ENCODE results near the gene CTNNA1. TPM values are rescaled to one million over a fixed set of nuclear protein-coding genes. Genes with fewer than 3 reads are reported as not detected.
A peak's percentile ranks its signal among the peaks of the same experiment; 100 is the strongest.

CTNNA1 gene
- polyA plus RNA-seq, 3 donors, result 56.6 to 84.5 (median 66.2) TPM

DNA sequence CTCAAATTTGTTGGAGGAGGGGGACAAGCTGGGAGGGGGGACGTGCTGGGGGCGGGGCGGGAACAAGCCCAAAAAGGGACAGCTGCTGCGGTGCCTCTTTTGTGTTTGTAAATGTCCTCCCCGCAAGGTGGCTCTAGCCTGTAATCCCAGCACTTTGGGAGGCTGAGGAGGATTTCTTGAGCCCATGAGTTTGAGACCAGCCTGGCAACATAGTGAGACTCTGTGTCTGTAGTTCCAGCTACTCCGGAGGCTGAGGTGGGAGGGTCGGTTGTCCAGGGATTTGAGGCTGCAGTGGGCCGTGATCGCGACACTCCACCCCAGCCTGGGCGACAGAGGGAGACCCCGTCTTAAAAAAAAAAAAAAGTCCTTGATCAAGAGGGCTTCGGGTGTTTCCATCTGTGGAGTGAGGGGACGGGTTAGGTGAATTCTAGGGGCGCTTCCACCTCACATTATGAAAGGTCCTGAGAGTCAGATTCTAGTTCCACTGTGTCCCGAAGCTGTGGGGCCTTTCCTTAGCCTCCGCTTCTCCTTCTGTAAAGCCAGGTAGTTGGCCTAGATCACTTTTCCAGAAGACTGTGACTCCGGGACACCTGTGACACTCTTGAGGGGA is 779 bp upstream of the CTNNA1 start:
- Histone ChIP-seq H3K4me1 (ENCODE audit: control insufficient read depth in 1 of 2, insufficient read depth in 2 of 2, low read length in 2 of 2) (peaks cover 15 to 19% of the 10 kb centered on the region in 2 donors), H3K27ac (ENCODE audit: low read depth in 1 of 2, low read length in 2 of 2) (peak overlapping the region in 1 of 2 donors; percentile 73), H2AFZ (ENCODE audit: insufficient read depth, low read depth, low read length, poor library complexity, severe bottlenecking) (peak overlapping the region; percentile 95)

More for the DNA sequence above, 779 bp upstream of the CTNNA1 start:
- peaks cover 0 to 2% (median 0%) of the 10 kb centered on the region in 7 donors for H3K9me3 Mint-ChIP-seq
- TF ChIP-seq, protein P1, sequence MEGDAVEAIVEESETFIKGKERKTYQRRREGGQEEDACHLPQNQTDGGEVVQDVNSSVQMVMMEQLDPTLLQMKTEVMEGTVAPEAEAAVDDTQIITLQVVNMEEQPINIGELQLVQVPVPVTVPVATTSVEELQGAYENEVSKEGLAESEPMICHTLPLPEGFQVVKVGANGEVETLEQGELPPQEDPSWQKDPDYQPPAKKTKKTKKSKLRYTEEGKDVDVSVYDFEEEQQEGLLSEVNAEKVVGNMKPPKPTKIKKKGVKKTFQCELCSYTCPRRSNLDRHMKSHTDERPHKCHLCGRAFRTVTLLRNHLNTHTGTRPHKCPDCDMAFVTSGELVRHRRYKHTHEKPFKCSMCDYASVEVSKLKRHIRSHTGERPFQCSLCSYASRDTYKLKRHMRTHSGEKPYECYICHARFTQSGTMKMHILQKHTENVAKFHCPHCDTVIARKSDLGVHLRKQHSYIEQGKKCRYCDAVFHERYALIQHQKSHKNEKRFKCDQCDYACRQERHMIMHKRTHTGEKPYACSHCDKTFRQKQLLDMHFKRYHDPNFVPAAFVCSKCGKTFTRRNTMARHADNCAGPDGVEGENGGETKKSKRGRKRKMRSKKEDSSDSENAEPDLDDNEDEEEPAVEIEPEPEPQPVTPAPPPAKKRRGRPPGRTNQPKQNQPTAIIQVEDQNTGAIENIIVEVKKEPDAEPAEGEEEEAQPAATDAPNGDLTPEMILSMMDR (IDR thresholded peaks at IDR 0.05), result no peak
- Histone ChIP-seq H4K20me1 (ENCODE audit: insufficient read depth, low read length) (peaks cover 34% of the 10 kb centered on the region), H3K4me2 (replicated peaks; ENCODE audit: extremely low read depth, low read length, poor library complexity, severe bottlenecking) (peak overlapping the region; percentile 76), H3K9me3 (replicated peaks in 1 of 2; ENCODE audit: control insufficient read depth in 1 of 2, insufficient read depth in 1 of 2, low read length in 2 of 2) (no peaks in the 10 kb centered on the region), H3K9ac (ENCODE audit: insufficient read depth, low read length, poor library complexity, severe bottlenecking) (peak overlapping the region; percentile 86), H3K27me3 (ENCODE audit: control insufficient read depth in 2 of 2, insufficient read depth in 2 of 2, low read length in 2 of 2) (peaks cover 0 to 4% of the 10 kb centered on the region in 2 donors), H3K4me3 (replicated peaks in 1 of 3; ENCODE audit: low read depth in 2 of 3, low read length in 3 of 3) (peak overlapping the region; percentile 74 to 96 (median 93)), H3K36me3 (replicated peaks in 1 of 2; ENCODE audit: control insufficient read depth in 1 of 2, insufficient read depth in 2 of 2, low read length in 2 of 2) (peaks cover 0 to 4% of the 10 kb centered on the region in 2 donors), H3K79me2 (ENCODE audit: insufficient read depth, low read length) (peaks cover 42% of the 10 kb centered on the region)
- DNase-seq, result no peak
- peak overlapping the region; percentile 79 to 85 for H3K4me3 Mint-ChIP-seq
- peak overlapping the region in 5 of 7 donors; percentile 36 to 64 (median 60) for H3K27ac Mint-ChIP-seq
- 24% methylated on average over 13 of the region's 18 CpGs for WGBS (ENCODE audit: insufficient coverage)
- peaks cover 2 to 24% (median 8%) of the 10 kb centered on the region in 3 donors for H3K27me3 Mint-ChIP-seq (ENCODE audit: low read depth in 3 of 3)
- H3K4me1 Mint-ChIP-seq, result peaks cover 27% of the 10 kb centered on the region
- intact Hi-C loops (cut with micrococcal nuclease), result no loop called here
- peaks cover 14 to 25% of the 10 kb centered on the region in 2 donors for H3K36me3 Mint-ChIP-seq

Data from CD14-positive monocyte (primary cell).